Stomach (tissue), 4 donors: ENCODE measurements around the gene OSM.

Experiments
- POLR2A ChIP-seq, 4 donors: fragments of 450-650 bp; IDR thresholded peaks; one replicate each; pipeline ENCODE4 v1.6.1; 2016; ENCODE audit warnings: antibody characterized with exemption in 4 of 4, control low read depth in 2 of 4, mild to moderate bottlenecking in 1 of 4, moderate library complexity in 1 of 4
- TF ChIP-seq, protein P1 (sequence below), 7 experiments: fragments of 450-650 bp in 4 of 7; fragments of 200-600 bp in 3 of 7; sonication (generic) in 3 of 7; IDR thresholded peaks; one replicate each; pipeline ENCODE4 v1.5.1; 2016 to 2019; ENCODE audit warnings: antibody characterized with exemption in 7 of 7, control low read depth in 2 of 7, mild to moderate bottlenecking in 1 of 7

GRCh38 chr22:30315962-30316576 is 49.4 kb upstream of the OSM start:
- TF ChIP-seq, protein P1, sequence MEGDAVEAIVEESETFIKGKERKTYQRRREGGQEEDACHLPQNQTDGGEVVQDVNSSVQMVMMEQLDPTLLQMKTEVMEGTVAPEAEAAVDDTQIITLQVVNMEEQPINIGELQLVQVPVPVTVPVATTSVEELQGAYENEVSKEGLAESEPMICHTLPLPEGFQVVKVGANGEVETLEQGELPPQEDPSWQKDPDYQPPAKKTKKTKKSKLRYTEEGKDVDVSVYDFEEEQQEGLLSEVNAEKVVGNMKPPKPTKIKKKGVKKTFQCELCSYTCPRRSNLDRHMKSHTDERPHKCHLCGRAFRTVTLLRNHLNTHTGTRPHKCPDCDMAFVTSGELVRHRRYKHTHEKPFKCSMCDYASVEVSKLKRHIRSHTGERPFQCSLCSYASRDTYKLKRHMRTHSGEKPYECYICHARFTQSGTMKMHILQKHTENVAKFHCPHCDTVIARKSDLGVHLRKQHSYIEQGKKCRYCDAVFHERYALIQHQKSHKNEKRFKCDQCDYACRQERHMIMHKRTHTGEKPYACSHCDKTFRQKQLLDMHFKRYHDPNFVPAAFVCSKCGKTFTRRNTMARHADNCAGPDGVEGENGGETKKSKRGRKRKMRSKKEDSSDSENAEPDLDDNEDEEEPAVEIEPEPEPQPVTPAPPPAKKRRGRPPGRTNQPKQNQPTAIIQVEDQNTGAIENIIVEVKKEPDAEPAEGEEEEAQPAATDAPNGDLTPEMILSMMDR (IDR thresholded peaks at IDR 0.05) = no peak
- TF ChIP-seq POLR2A (IDR thresholded peaks at IDR 0.05) = no peak
